CD8-positive, alpha-beta memory T cell (primary cell): ENCODE data around the gene AGMO. TPM values are rescaled to one million over a fixed set of nuclear protein-coding genes. Genes with fewer than 3 reads are reported as not detected.

Experiments
- CTCF ChIA-PET: fragments of 350-600 bp; sonication (Branson Sonifier 250); formaldehyde crosslinking; loops from one replicate; lab custom pipeline; 2021; ENCODE audit warnings: antibody characterized with exemption; lab: Charles Lee
- POLR2A ChIA-PET: fragments of 350-600 bp; sonication (Branson Sonifier 250); formaldehyde crosslinking; loops from one replicate; lab custom pipeline; 2021; ENCODE audit warnings: antibody characterized with exemption; lab: Charles Lee
- DNase-seq, 5 donors: peaks; one replicate each; pipeline versions ENCODE4 v3.0.0 to v3.0.0-alpha.2; 2020 to 2022; ENCODE audit warnings: mixed read lengths in 1 of 5
- H3K27ac ChIP-seq: one replicate; pipeline ENCODE4 v1.7.0; 2013; ENCODE audit warnings: low read depth, mild to moderate bottlenecking, low read length, moderate library complexity
- H3K27me3 ChIP-seq: 2 replicates; pipeline ENCODE4 v1.7.0; 2013; ENCODE audit warnings: low read length, mild to moderate bottlenecking; ENCODE audit not compliant: insufficient read depth, poor library complexity, severe bottlenecking
- H3K36me3 ChIP-seq: 2 replicates; pipeline ENCODE4 v1.7.0; 2013; ENCODE audit warnings: mild to moderate bottlenecking, low read length, moderate library complexity; ENCODE audit not compliant: insufficient read depth
- H3K4me1 ChIP-seq: 2 replicates; pipeline ENCODE4 v1.7.0; 2013; ENCODE audit warnings: mild to moderate bottlenecking, low read length, moderate library complexity; ENCODE audit not compliant: insufficient read depth
- H3K4me3 ChIP-seq: 2 replicates; pipeline ENCODE4 v1.7.0; 2013; ENCODE audit warnings: mild to moderate bottlenecking, low read length
- H3K9me3 ChIP-seq: 2 replicates; pipeline ENCODE4 v1.7.0; 2013; ENCODE audit warnings: mild to moderate bottlenecking, low read length
- H3K27ac Mint-ChIP-seq, 8 donors: one replicate each; pipeline ENCODE4 v1.8.0; 2020 to 2021; ENCODE audit warnings: mixed read lengths in 8 of 8, mild to moderate bottlenecking in 6 of 8, inconsistent platforms in 3 of 8, moderate library complexity in 3 of 8
- H3K27me3 Mint-ChIP-seq, 2 donors: one replicate each; pipeline ENCODE4 v1.8.0; 2020 to 2021; ENCODE audit warnings: mixed read lengths in 2 of 2, mild to moderate bottlenecking in 1 of 2, moderate library complexity in 1 of 2
- H3K36me3 Mint-ChIP-seq, 3 donors: one replicate each; pipeline ENCODE4 v1.8.0; 2020 to 2021; ENCODE audit warnings: mixed read lengths in 3 of 3, inconsistent platforms in 1 of 3, mild to moderate bottlenecking in 1 of 3
- H3K4me1 Mint-ChIP-seq, 3 donors: one replicate each; pipeline ENCODE4 v1.8.0; 2020 to 2021; ENCODE audit warnings: mixed read lengths in 3 of 3, inconsistent platforms in 1 of 3, mild to moderate bottlenecking in 1 of 3
- H3K4me3 Mint-ChIP-seq, 7 donors: one replicate each; pipeline ENCODE4 v1.8.0; 2020 to 2021; ENCODE audit warnings: mixed read lengths in 7 of 7, mild to moderate bottlenecking in 6 of 7, moderate library complexity in 4 of 7, inconsistent platforms in 2 of 7
- H3K9me3 Mint-ChIP-seq, 5 donors: one replicate each; pipeline ENCODE4 v1.8.0; 2020 to 2022; ENCODE audit warnings: mixed read lengths in 5 of 5, mild to moderate bottlenecking in 3 of 5, moderate library complexity in 2 of 5, inconsistent platforms in 1 of 5
- polyA plus RNA-seq: library from polyadenylated mRNA; unstranded; fragments of 300-500 nt; fragmentation: Illumina TruSeq; gene quantifications from one replicate; pipeline ENCODE4 v1.2.3, GENCODE V29; 2021
- total RNA-seq, 2 experiments: library from RNA; stranded (reverse); gene quantifications; one replicate each; pipeline ENCODE4 v1.2.3, GENCODE V29; 2021

Gene AGMO
- total and polyA plus RNA-seq, 3 experiments from 2014 or later = not detected

GRCh38 chr7:15462721-15463389 is 99.0 kb downstream of the AGMO start:
- Mint-ChIP-seq H3K27me3 (no peaks in the 10 kb centered on the region), H3K4me3 (no peak overlapping the region), H3K9me3 (peaks cover 2 to 17% (median 5%) of the 10 kb centered on the region in 5 donors), H3K36me3 (no peaks in the 10 kb centered on the region), H3K27ac (no peak overlapping the region), H3K4me1 (no peaks in the 10 kb centered on the region)
- Histone ChIP-seq H3K27ac (no peak overlapping the region), H3K36me3 (no peaks in the 10 kb centered on the region), H3K4me1 (no peaks in the 10 kb centered on the region), H3K9me3 (no peaks in the 10 kb centered on the region), H3K27me3 (no peaks in the 10 kb centered on the region), H3K4me3 (no peak overlapping the region)
- ChIA-PET POLR2A (no interaction called here), CTCF (no interaction called here)
- no peak for DNase-seq

DNA sequence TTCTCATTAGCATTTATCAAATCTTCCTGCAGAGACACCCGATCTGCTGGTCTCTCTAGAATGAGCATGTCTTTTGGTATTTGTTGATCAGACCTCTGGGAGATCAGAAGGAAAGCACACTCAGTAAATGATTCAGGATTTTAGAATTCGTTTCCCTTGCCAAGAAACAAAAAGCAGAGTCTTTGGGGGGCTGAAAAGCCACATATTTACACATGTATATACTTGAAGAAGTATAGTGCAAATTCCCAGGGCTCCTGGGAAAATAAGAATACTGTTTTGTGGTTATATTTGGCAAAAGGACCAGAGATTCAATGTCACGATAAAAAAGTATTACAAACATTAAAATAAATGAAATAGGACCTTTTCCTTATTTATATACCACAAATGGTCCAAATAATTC is 100.2 kb downstream of the AGMO start:
- H3K27me3 ChIP-seq = no peaks in the 10 kb centered on the region
- Mint-ChIP-seq H3K4me3 (no peak overlapping the region), H3K36me3 (no peaks in the 10 kb centered on the region), H3K4me1 (no peaks in the 10 kb centered on the region), H3K27ac (no peak overlapping the region), H3K9me3 (peaks cover 0 to 21% (median 5%) of the 10 kb centered on the region in 5 donors), H3K27me3 (no peaks in the 10 kb centered on the region)
- H3K27ac ChIP-seq = no peak overlapping the region
- no peak for DNase-seq
- no peaks in the 10 kb centered on the region for H3K36me3 ChIP-seq
- no peak overlapping the region for H3K4me3 ChIP-seq
- no peaks in the 10 kb centered on the region for H3K9me3 ChIP-seq
- no peaks in the 10 kb centered on the region for H3K4me1 ChIP-seq
- POLR2A ChIA-PET = no interaction called here
- CTCF ChIA-PET = no interaction called here

DNA sequence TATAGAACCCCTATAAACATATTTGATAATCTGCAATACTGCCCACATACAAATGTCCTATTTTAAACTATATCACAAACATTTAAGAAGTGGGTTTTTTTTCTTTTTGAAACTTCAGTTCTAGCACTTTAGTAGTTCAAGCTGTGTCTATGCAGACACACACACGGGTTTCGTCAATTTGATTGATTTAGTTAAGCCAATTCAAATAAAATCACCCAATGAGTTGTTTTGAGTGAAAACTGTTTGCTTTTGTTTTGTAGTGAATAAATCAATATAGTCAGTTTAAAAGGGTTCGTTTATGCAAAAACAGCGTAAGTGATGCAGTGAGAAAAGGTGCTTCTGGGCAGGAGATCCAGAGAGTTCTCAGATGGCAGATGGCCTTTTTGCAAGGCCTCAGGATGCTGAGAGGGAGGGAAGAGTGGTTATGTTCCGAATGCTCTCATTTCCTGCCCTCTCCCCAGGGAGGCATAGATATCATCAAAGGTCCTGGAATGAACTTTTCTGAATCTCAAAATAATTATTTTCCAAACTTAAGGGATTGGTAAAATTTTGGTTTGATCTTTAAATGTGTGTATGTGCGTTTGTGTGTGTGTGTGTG is 102.7 kb downstream of the AGMO start:
- no peaks in the 10 kb centered on the region for H3K36me3 Mint-ChIP-seq
- no peak overlapping the region for H3K27ac ChIP-seq
- CTCF ChIA-PET = no interaction called here
- H3K4me3 Mint-ChIP-seq = no peak overlapping the region
- no peaks in the 10 kb centered on the region for H3K9me3 ChIP-seq
- H3K4me3 ChIP-seq = no peak overlapping the region
- no peaks in the 10 kb centered on the region for H3K27me3 Mint-ChIP-seq
- H3K36me3 ChIP-seq = no peaks in the 10 kb centered on the region
- no peaks in the 10 kb centered on the region for H3K4me1 ChIP-seq
- POLR2A ChIA-PET = no interaction called here
- H3K27me3 ChIP-seq = no peaks in the 10 kb centered on the region
- H3K4me1 Mint-ChIP-seq = no peaks in the 10 kb centered on the region
- peaks cover 0 to 21% (median 2%) of the 10 kb centered on the region in 5 donors for H3K9me3 Mint-ChIP-seq
- no peak overlapping the region for H3K27ac Mint-ChIP-seq
- DNase-seq = no peak

- no peaks in the 10 kb centered on the region for H3K9me3 ChIP-seq
- no peak for DNase-seq
- CTCF ChIA-PET = no interaction called here
Measured at GRCh38 chr7:15457990-15458955, 103.5 kb downstream of the AGMO start.

DNA sequence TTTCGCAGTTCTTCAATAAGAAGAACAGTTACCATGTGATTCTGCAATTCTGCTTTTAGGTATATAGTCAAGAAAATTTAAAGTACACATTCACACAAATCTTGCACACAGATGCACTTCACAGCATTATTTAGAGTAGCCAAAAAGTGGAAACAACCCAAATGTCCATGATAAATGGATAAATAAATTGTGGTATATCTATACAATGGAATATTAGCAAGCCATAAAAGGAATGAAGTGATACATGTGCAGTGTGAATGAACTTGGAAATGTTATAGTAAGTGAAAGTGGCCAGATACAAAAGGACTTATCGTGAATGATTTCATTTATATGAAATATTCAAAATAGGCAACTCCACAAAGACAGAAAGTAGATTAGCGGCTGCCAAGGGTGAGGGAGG is 109.1 kb downstream of the AGMO start:
- H3K27me3 Mint-ChIP-seq = no peaks in the 10 kb centered on the region
- H3K27me3 ChIP-seq = no peaks in the 10 kb centered on the region
- CTCF ChIA-PET = no interaction called here
- no peak overlapping the region for H3K27ac ChIP-seq
- H3K4me1 Mint-ChIP-seq = no peaks in the 10 kb centered on the region
- no peaks in the 10 kb centered on the region for H3K9me3 ChIP-seq
- H3K36me3 Mint-ChIP-seq = no peaks in the 10 kb centered on the region
- H3K36me3 ChIP-seq = no peaks in the 10 kb centered on the region
- no peaks in the 10 kb centered on the region for H3K4me1 ChIP-seq
- peaks cover 0 to 3% (median 2%) of the 10 kb centered on the region in 5 donors for H3K9me3 Mint-ChIP-seq
- DNase-seq = no peak
- no peak overlapping the region for H3K27ac Mint-ChIP-seq
- no peak overlapping the region for H3K4me3 Mint-ChIP-seq
- POLR2A ChIA-PET = no interaction called here
- H3K4me3 ChIP-seq = no peak overlapping the region

More at GRCh38 chr7:15457990-15458955, 103.5 kb downstream of the AGMO start:
- POLR2A ChIA-PET = interaction anchor here (0.6 kb wide), 1 partner anchor 429 kb away, joined by 4 read pairs; no protein-coding TSS in a partner anchor
- Histone ChIP-seq H3K36me3 (no peaks in the 10 kb centered on the region), H3K27me3 (no peaks in the 10 kb centered on the region), H3K27ac (no peak overlapping the region), H3K4me3 (no peak overlapping the region), H3K4me1 (no peaks in the 10 kb centered on the region)
- H3K9me3 Mint-ChIP-seq = peaks cover 0 to 21% (median 2%) of the 10 kb centered on the region in 5 donors
- no peaks in the 10 kb centered on the region for H3K36me3 Mint-ChIP-seq
- no peak overlapping the region for H3K27ac Mint-ChIP-seq
- H3K4me3 Mint-ChIP-seq = no peak overlapping the region
- H3K27me3 Mint-ChIP-seq = no peaks in the 10 kb centered on the region
- H3K4me1 Mint-ChIP-seq = no peaks in the 10 kb centered on the region

DNA sequence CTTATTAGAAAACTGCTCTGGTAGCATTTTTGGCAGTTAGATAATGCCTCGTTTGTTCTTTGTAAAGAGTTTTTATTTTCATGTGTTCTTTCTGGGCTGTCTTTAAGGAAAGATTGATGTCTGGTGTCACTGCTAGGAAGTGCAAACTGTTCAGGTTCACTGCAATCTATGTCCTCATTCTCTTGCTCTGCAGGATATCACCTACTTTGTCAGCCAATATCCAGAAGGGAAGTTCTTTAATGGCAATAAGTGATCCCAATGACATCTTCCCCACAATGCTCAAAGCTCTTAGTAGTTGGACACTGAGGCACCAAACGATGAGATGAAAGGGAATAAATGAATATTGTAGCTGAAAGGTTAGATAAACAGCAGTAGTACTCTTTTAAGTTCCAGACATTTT is 115.1 kb downstream of the AGMO start:
- no peak for DNase-seq
- H3K4me1 Mint-ChIP-seq = no peaks in the 10 kb centered on the region
- no peaks in the 10 kb centered on the region for H3K36me3 Mint-ChIP-seq
- H3K9me3 ChIP-seq = no peaks in the 10 kb centered on the region
- peak overlapping the region in 1 of 8 donors; percentile 66 for H3K27ac Mint-ChIP-seq
- H3K4me3 Mint-ChIP-seq = no peak overlapping the region
- no peak overlapping the region for H3K4me3 ChIP-seq
- peaks cover 0 to 6% (median 4%) of the 10 kb centered on the region in 5 donors for H3K9me3 Mint-ChIP-seq
- H3K36me3 ChIP-seq = no peaks in the 10 kb centered on the region
- no peaks in the 10 kb centered on the region for H3K27me3 Mint-ChIP-seq
- no peak overlapping the region for H3K27ac ChIP-seq
- ChIA-PET CTCF (no interaction called here), POLR2A (no interaction called here)
- H3K27me3 ChIP-seq = no peaks in the 10 kb centered on the region
- no peaks in the 10 kb centered on the region for H3K4me1 ChIP-seq

DNA sequence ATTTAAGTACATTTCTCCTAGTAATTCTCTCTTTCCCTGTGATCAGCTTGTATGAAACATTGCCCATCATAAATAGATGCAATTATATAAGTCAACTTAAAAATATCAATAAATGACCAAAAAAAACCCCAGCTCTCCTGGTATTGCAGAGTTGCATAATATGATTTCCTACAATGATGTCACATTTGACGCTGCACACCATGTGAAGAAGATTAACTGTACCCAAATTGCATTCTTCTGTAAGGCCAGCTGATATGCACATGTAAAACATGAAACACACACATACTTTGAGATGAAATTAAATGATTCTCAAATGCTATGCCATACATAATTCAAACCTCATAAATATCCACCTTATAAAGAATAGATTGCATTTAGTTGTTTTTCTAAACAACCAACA is 115.5 kb downstream of the AGMO start:
- ChIA-PET POLR2A (no interaction called here), CTCF (no interaction called here)
- Histone ChIP-seq H3K4me1 (no peaks in the 10 kb centered on the region), H3K9me3 (no peaks in the 10 kb centered on the region), H3K27ac (no peak overlapping the region), H3K27me3 (no peaks in the 10 kb centered on the region), H3K36me3 (no peaks in the 10 kb centered on the region), H3K4me3 (no peak overlapping the region)
- Mint-ChIP-seq H3K36me3 (no peaks in the 10 kb centered on the region), H3K27me3 (no peaks in the 10 kb centered on the region), H3K4me3 (no peak overlapping the region), H3K27ac (no peak overlapping the region), H3K4me1 (no peaks in the 10 kb centered on the region), H3K9me3 (peaks cover 0 to 6% (median 3%) of the 10 kb centered on the region in 5 donors)
- no peak for DNase-seq

DNA sequence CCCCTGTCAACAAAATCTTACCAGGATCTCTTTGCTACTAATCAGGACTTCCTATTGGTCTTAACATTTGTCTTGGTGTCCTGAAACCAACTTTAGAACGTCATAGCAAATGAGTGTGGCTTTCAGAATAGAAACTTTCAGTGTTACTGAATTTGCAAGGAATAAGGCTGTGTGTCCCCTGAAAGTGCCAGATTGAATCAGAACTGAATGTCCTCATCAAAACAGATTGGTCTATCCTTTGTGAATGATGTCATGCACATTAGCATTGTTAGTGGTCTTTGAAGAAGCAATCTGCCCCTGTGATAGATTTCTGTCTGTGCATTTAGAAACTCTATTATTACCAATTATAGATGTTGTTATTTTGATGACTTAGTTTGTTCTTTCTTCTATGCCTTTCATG is 119.9 kb downstream of the AGMO start:
- Mint-ChIP-seq H3K27me3 (no peaks in the 10 kb centered on the region), H3K9me3 (peaks cover 2 to 10% (median 5%) of the 10 kb centered on the region in 5 donors), H3K4me3 (no peak overlapping the region), H3K4me1 (no peaks in the 10 kb centered on the region), H3K36me3 (no peaks in the 10 kb centered on the region), H3K27ac (no peak overlapping the region)
- Histone ChIP-seq H3K27me3 (no peaks in the 10 kb centered on the region), H3K4me3 (no peak overlapping the region), H3K9me3 (no peaks in the 10 kb centered on the region), H3K36me3 (no peaks in the 10 kb centered on the region), H3K27ac (no peak overlapping the region), H3K4me1 (no peaks in the 10 kb centered on the region)
- CTCF ChIA-PET = no interaction called here
- POLR2A ChIA-PET = no interaction called here
- no peak for DNase-seq
